Gastrocnemius medialis (tissue), 4 donors: ENCODE data around the gene MAML1. TPM values are rescaled to one million over a fixed set of nuclear protein-coding genes. Genes with fewer than 3 reads are reported as not detected.
A peak's percentile ranks its signal among the peaks of the same experiment; 100 is the strongest.

ENCODE experiments used
- ATAC-seq, 2 donors: fragments of 150-250 bp; one replicate each; pipeline ENCODE4 v1.9.1; 2016
- DNase-seq, 2 donors: peaks; one replicate each; pipeline ENCODE4 v3.0.0-alpha.2; 2019
- H3K27ac ChIP-seq, 4 donors: fragments of 200-600 bp; sonication (generic); 1 replicate in 1 of 4; 2 replicates in 3 of 4; pipeline ENCODE4 v1.5.1; 2016 to 2018; ENCODE audit warnings: mild to moderate bottlenecking in 2 of 4, moderate library complexity in 1 of 4
- H3K27me3 ChIP-seq, 3 donors: fragments of 200-600 bp; sonication (generic) in 2 of 3; 1 replicate in 1 of 3; 2 replicates in 2 of 3; pipeline versions ENCODE4 v1.5.1 to v1.6.0; 2016 to 2019; ENCODE audit warnings: mild to moderate bottlenecking in 1 of 3, moderate library complexity in 1 of 3
- H3K36me3 ChIP-seq, 2 donors: fragments of 200-600 bp; sonication (generic) in 1 of 2; one replicate each; pipeline ENCODE4 v1.5.1; 2017 to 2018
- H3K4me1 ChIP-seq, 2 donors: fragments of 200-600 bp; sonication (generic) in 1 of 2; one replicate each; pipeline ENCODE4 v1.5.1; 2016 to 2017; ENCODE audit warnings: mild to moderate bottlenecking in 2 of 2
- H3K4me3 ChIP-seq, 4 donors: fragments of 200-600 bp; sonication (generic) in 3 of 4; 1 replicate in 1 of 4; 2 replicates in 3 of 4; pipeline ENCODE4 v1.5.1; 2016 to 2019; ENCODE audit warnings: mild to moderate bottlenecking in 2 of 4
- H3K9me3 ChIP-seq, 3 donors: fragments of 200-600 bp; sonication (generic) in 2 of 3; 1 replicate in 1 of 3; 2 replicates in 2 of 3; pipeline ENCODE4 v1.5.1; 2016 to 2019
- POLR2A ChIP-seq, 2 donors: fragments of 450-650 bp; IDR thresholded peaks; one replicate each; pipeline ENCODE4 v1.6.1; 2017; ENCODE audit warnings: antibody characterized with exemption in 2 of 2, mild to moderate bottlenecking in 2 of 2, moderate library complexity in 2 of 2
- in situ Hi-C, 4 donors: fragments of 200-750 bp; cut with MboI; loops; one replicate each; pipeline versions ENCODE4 v1.15.0 to v1.8.0; 2017; ENCODE audit warnings: low sequenced_read_pairs in 4 of 4
- intact Hi-C: fragments of 100-400 bp; cut with DNase I; formaldehyde crosslinking; loops from one replicate; pipeline ENCODE4 v1.15.1; 2023; ENCODE audit warnings: low total_unique reads
- total RNA-seq, 4 donors: library from RNA; depleted of rRNA; stranded (reverse); fragments of >200 nt; gene quantifications; one replicate each; pipeline versions ENCODE4 v1.1.0 to v1.2.3, GENCODE V29; 2016
- TF ChIP-seq, protein P1 (sequence below), 5 experiments: fragments of 450-650 bp in 3 of 5; fragments of 200-600 bp in 2 of 5; sonication (generic) in 2 of 5; IDR thresholded peaks in 4 of 5; conservative IDR thresholded peaks in 1 of 5; 1 replicate in 4 of 5; 2 replicates in 1 of 5; pipeline ENCODE4 v1.5.1; 2016 to 2019; ENCODE audit warnings: antibody characterized with exemption in 5 of 5, mild to moderate bottlenecking in 3 of 5, moderate library complexity in 3 of 5

MAML1 gene
- total RNA-seq, 4 donors from 2014 or later: 14.4 to 16.3 (median 15.1) TPM

DNA sequence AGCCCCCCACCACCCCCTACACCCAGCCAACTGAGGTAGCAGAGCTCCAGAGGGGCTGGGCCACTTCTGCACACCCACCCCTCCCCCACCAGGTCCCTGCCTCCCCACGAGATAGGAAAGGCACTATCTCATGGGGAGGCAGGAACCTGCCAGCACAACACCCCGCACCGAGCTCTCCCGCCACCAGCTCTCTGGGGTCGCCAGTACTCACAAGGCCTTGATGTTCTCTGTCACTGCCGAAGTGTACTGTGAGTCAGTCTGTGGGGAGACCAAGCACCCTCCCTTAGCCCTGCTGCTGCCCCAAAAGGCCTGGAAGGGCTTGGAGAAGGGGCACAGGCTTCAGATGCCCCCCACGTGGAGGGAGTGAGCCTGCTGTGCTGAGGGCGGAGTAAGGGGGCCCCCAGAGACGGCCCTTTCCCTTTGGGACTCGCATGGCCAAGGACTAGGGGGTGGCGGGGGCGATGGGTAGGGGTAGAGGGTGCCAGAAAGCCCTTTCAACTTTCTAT, 68.1 kb downstream of the MAML1 start:
- in situ Hi-C loops (loop anchor here in 1 of 4 donors (10.0 kb wide), 1 partner anchor 104 kb away; the partner anchor contains the start of gene TBC1D9B), intact Hi-C loops (loop anchor here (1.0 to 10.0 kb wide), 2 partner anchors 58 to 236 kb away; partner anchors contain the start of gene MRNIP)
- no peak overlapping the region for H3K27ac ChIP-seq
- peaks cover 20 to 30% of the 10 kb centered on the region in 2 donors for H3K4me1 ChIP-seq
- ATAC-seq (no peak), DNase-seq (peak in 1 of 2 donors; percentile 20)
- H3K27me3 ChIP-seq: no peaks in the 10 kb centered on the region
- TF ChIP-seq, protein P1, sequence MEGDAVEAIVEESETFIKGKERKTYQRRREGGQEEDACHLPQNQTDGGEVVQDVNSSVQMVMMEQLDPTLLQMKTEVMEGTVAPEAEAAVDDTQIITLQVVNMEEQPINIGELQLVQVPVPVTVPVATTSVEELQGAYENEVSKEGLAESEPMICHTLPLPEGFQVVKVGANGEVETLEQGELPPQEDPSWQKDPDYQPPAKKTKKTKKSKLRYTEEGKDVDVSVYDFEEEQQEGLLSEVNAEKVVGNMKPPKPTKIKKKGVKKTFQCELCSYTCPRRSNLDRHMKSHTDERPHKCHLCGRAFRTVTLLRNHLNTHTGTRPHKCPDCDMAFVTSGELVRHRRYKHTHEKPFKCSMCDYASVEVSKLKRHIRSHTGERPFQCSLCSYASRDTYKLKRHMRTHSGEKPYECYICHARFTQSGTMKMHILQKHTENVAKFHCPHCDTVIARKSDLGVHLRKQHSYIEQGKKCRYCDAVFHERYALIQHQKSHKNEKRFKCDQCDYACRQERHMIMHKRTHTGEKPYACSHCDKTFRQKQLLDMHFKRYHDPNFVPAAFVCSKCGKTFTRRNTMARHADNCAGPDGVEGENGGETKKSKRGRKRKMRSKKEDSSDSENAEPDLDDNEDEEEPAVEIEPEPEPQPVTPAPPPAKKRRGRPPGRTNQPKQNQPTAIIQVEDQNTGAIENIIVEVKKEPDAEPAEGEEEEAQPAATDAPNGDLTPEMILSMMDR (IDR thresholded peaks at IDR 0.05 in 4 of 5, conservative IDR thresholded peaks at IDR 0.05 in 1 of 5): no peak
- no peak for TF ChIP-seq POLR2A (IDR thresholded peaks at IDR 0.05)
- H3K4me3 ChIP-seq: no peak overlapping the region
- no peaks in the 10 kb centered on the region for H3K9me3 ChIP-seq
- H3K36me3 ChIP-seq: peaks cover 0 to 35% of the 10 kb centered on the region in 2 donors

- intact Hi-C loops (loop anchor here (1.0 to 10.0 kb wide), 3 partner anchors 57 to 237 kb away; partner anchors contain the start of genes MRNIP and TBC1D9B), in situ Hi-C loops (loop anchor here in 1 of 4 donors (10.0 kb wide), 1 partner anchor 103 kb away; the partner anchor contains the start of gene TBC1D9B)
- Histone ChIP-seq H3K27me3 (no peaks in the 10 kb centered on the region), H3K4me1 (peaks cover 18 to 30% of the 10 kb centered on the region in 2 donors), H3K9me3 (no peaks in the 10 kb centered on the region), H3K4me3 (no peak overlapping the region), H3K36me3 (peaks cover 0 to 35% of the 10 kb centered on the region in 2 donors), H3K27ac (no peak overlapping the region)
- peak in 1 of 2 donors; percentile 25 for ATAC-seq
- TF ChIP-seq, protein P1 (IDR thresholded peaks at IDR 0.05 in 4 of 5, conservative IDR thresholded peaks at IDR 0.05 in 1 of 5): peak; percentile 53 to 81 (median 71)
- no peak for TF ChIP-seq POLR2A (IDR thresholded peaks at IDR 0.05)
- DNase-seq: peak in 1 of 2 donors; percentile 76
Measured at GRCh38 chr5:179801304-179802206, 68.9 kb downstream of the MAML1 start.

- in situ Hi-C loops (loop anchor here in 1 of 4 donors (10.0 kb wide), 1 partner anchor 102 kb away; the partner anchor contains the start of gene TBC1D9B), intact Hi-C loops (loop anchor here (2.0 to 10.0 kb wide), 2 partner anchors 104 to 238 kb away; partner anchors contain the start of gene TBC1D9B)
- ATAC-seq (no peak), DNase-seq (peak in 1 of 2 donors; percentile 31)
- TF ChIP-seq, protein P1 (IDR thresholded peaks at IDR 0.05 in 4 of 5, conservative IDR thresholded peaks at IDR 0.05 in 1 of 5): no peak
- no peak for TF ChIP-seq POLR2A (IDR thresholded peaks at IDR 0.05)
- Histone ChIP-seq H3K9me3 (no peaks in the 10 kb centered on the region), H3K27me3 (no peaks in the 10 kb centered on the region), H3K4me3 (no peak overlapping the region), H3K4me1 (peaks cover 15 to 30% of the 10 kb centered on the region in 2 donors), H3K36me3 (peaks cover 0 to 35% of the 10 kb centered on the region in 2 donors), H3K27ac (peak overlapping the region in 3 of 4 donors; percentile 14 to 20 (median 16))
Measured at GRCh38 chr5:179802207-179802883, 69.7 kb downstream of the MAML1 start.

GRCh38 chr5:179802950-179803562, 70.4 kb downstream of the MAML1 start:
- ATAC-seq: no peak

More at GRCh38 chr5:179802950-179803562, 70.4 kb downstream of the MAML1 start:
- Histone ChIP-seq H3K9me3 (no peaks in the 10 kb centered on the region), H3K36me3 (peaks cover 0 to 32% of the 10 kb centered on the region in 2 donors), H3K4me3 (no peak overlapping the region), H3K27ac (peak overlapping the region in 2 of 4 donors; percentile 14 to 16), H3K4me1 (peaks cover 19 to 36% of the 10 kb centered on the region in 2 donors), H3K27me3 (no peaks in the 10 kb centered on the region)
- TF ChIP-seq POLR2A (IDR thresholded peaks at IDR 0.05): no peak
- TF ChIP-seq, protein P1 (IDR thresholded peaks at IDR 0.05 in 4 of 5, conservative IDR thresholded peaks at IDR 0.05 in 1 of 5): no peak
- in situ Hi-C loops: loop anchor here in 1 of 4 donors (10.0 kb wide), 1 partner anchor 102 kb away; the partner anchor contains the start of gene TBC1D9B
- peak in 1 of 2 donors; percentile 18 for DNase-seq
- intact Hi-C loops: loop anchor here (2.0 to 10.0 kb wide), 2 partner anchors 104 to 238 kb away; partner anchors contain the start of gene TBC1D9B
